Endothelial cell of umbilical vein (primary cell): Measurements from ENCODE around the gene C2orf42. TPM values are rescaled to one million over a fixed set of nuclear protein-coding genes. Genes with fewer than 3 reads are reported as not detected.

Experiments used
- BruUV-seq: library from RNA; stranded (reverse); fragments of 400-500 nt; replicated peaks from 2 replicates; lab custom pipeline; 2021; lab: Mats Ljungman, UMichigan
- CTCF ChIA-PET: fragments of 300-600, 350-600 bp; sonication (Branson Sonifier 250); formaldehyde crosslinking; loops from one replicate; lab custom pipeline; 2021; ENCODE audit warnings: antibody characterized with exemption, inconsistent platforms; lab: Charles Lee
- POLR2A ChIA-PET: fragments of 300-600, 350-600 bp; sonication (Branson Sonifier 250); formaldehyde crosslinking; loops from one replicate; lab custom pipeline; 2021; ENCODE audit warnings: antibody characterized with exemption, inconsistent platforms; lab: Charles Lee
- DNase-seq: peaks from one replicate; pipeline ENCODE4 v3.0.0-alpha.2; 2011; ENCODE audit warnings: low read depth, low spot score
- FAIRE-seq: peaks from 2 replicates; lab custom pipeline; 2011; peaks lifted over from hg19 to GRCh38; lab: Jason Lieb, UNC
- H2AFZ ChIP-seq: 2 replicates; pipeline ENCODE4 v1.6.0; 2012; ENCODE audit warnings: low read depth, low read length, control low read depth, inconsistent platforms
- H3K27ac ChIP-seq: 2 replicates; pipeline ENCODE4 v1.5.1; 2011; ENCODE audit warnings: low read depth, mild to moderate bottlenecking, control low read depth, low read length, moderate library complexity; ENCODE audit not compliant: insufficient read depth
- H3K27me3 ChIP-seq, 2 experiments: 2 replicates each; pipeline versions ENCODE4 v1.6.0 to v1.6.1; 2011; ENCODE audit warnings: low read length in 2 of 2, mixed read lengths in 1 of 2; ENCODE audit not compliant: control insufficient read depth in 2 of 2, insufficient read depth in 2 of 2
- H3K36me3 ChIP-seq, 2 experiments: 2 replicates in 1 of 2; 3 replicates in 1 of 2; pipeline ENCODE4 v1.5.1; 2011; ENCODE audit warnings: low read length in 2 of 2, mild to moderate bottlenecking in 1 of 2, moderate library complexity in 1 of 2; ENCODE audit not compliant: control insufficient read depth in 2 of 2, insufficient read depth in 2 of 2; ENCODE audit errors: extremely low read depth in 1 of 2
- H3K4me1 ChIP-seq: 3 replicates; pipeline ENCODE4 v1.5.1; 2011; ENCODE audit warnings: mild to moderate bottlenecking, low read length; ENCODE audit not compliant: control insufficient read depth, insufficient read depth; ENCODE audit errors: extremely low read depth
- H3K4me2 ChIP-seq: 2 replicates; pipeline ENCODE4 v1.6.1; 2011; ENCODE audit warnings: low read length, control low read depth, mixed read lengths; ENCODE audit not compliant: insufficient read depth
- H3K4me3 ChIP-seq, 3 experiments: fragments of 200-600 bp in 1 of 3; sonication (generic), shearing (Covaris generic) in 1 of 3; replicated peaks in 1 of 3; 2 replicates each; pipeline ENCODE4 v1.5.1; 2011 to 2016; ENCODE audit warnings: control low read depth in 3 of 3, low read length in 3 of 3, mild to moderate bottlenecking in 2 of 3, inconsistent platforms in 1 of 3, low read depth in 1 of 3, moderate library complexity in 1 of 3; ENCODE audit not compliant: insufficient read depth in 1 of 3
- H3K79me2 ChIP-seq: 2 replicates; pipeline ENCODE4 v1.6.0; 2012; ENCODE audit warnings: low read length, inconsistent platforms; ENCODE audit not compliant: control insufficient read depth, insufficient read depth
- H3K9ac ChIP-seq: replicated peaks from 2 replicates; pipeline ENCODE3; 2011; ENCODE audit warnings: low read length, control low read depth; ENCODE audit not compliant: insufficient read depth; ENCODE audit errors: extremely low read depth
- H3K9me1 ChIP-seq: replicated peaks from 3 replicates; pipeline ENCODE4 v1.6.0; 2011; ENCODE audit warnings: mild to moderate bottlenecking, low read length; ENCODE audit not compliant: control insufficient read depth, insufficient read depth; ENCODE audit errors: extremely low read depth
- H3K9me3 ChIP-seq: replicated peaks from 2 replicates; pipeline ENCODE4 v1.5.1; 2012; ENCODE audit warnings: low read length, inconsistent platforms; ENCODE audit not compliant: control insufficient read depth, insufficient read depth
- H4K20me1 ChIP-seq: replicated peaks from 2 replicates; pipeline ENCODE3; 2011; ENCODE audit warnings: mild to moderate bottlenecking, low read length; ENCODE audit not compliant: control insufficient read depth, insufficient read depth; ENCODE audit errors: extremely low read depth
- EZH2 ChIP-seq: IDR thresholded peaks from 2 replicates; pipeline ENCODE4 v1.6.1; 2012; ENCODE audit warnings: borderline replicate concordance, low read depth, mild to moderate bottlenecking, moderate library complexity, low read length, inconsistent platforms; ENCODE audit not compliant: severe bottlenecking
- FOS ChIP-seq: IDR thresholded peaks from 2 replicates; pipeline ENCODE4 v1.6.1; 2011; ENCODE audit warnings: mild to moderate bottlenecking, low read length, moderate library complexity, borderline replicate concordance; ENCODE audit not compliant: insufficient read depth
- GATA2 ChIP-seq: IDR thresholded peaks from 2 replicates; pipeline ENCODE4 v1.7.0; 2011; ENCODE audit warnings: low read depth, mild to moderate bottlenecking, moderate library complexity, mixed read lengths, low read length; ENCODE audit not compliant: insufficient read length, insufficient read depth
- JUN ChIP-seq: IDR thresholded peaks from 2 replicates; pipeline ENCODE4 v1.6.1; 2011; ENCODE audit warnings: borderline replicate concordance, low read depth; ENCODE audit not compliant: insufficient read length, insufficient read depth
- MYC ChIP-seq: IDR thresholded peaks from one replicate; pipeline ENCODE4 v1.6.1; 2011; ENCODE audit warnings: mild to moderate bottlenecking, low read depth, low read length
- POLR2A ChIP-seq: IDR thresholded peaks from 2 replicates; pipeline ENCODE4 v1.6.1; 2012; ENCODE audit warnings: low read depth, mild to moderate bottlenecking, control low read depth, low read length
- POLR2AphosphoS5 ChIP-seq: IDR thresholded peaks from 2 replicates; pipeline ENCODE4 v1.6.1; 2012; ENCODE audit warnings: low read depth, mild to moderate bottlenecking, control low read depth, low read length, moderate library complexity; ENCODE audit not compliant: insufficient read depth
- dilution Hi-C: fragments of 300-500 bp; cut with MboI; formaldehyde crosslinking; loops from one replicate; pipeline ENCODE4 v1.15.0; 2019; ENCODE audit warnings: low sequenced_read_pairs; ENCODE audit not compliant: extremely low pct_ligation_motif_present
- intact Hi-C: fragments of 100-400 bp; cut with micrococcal nuclease; formaldehyde crosslinking; loops from one replicate; pipeline ENCODE4 v1.10.0; 2022
- polyA plus RNA-seq, 4 experiments: library from polyadenylated mRNA; depleted of rRNA in 3 of 4; stranded (reverse) in 3 of 4; unstranded in 1 of 4; fragments of >200 nt; gene quantifications; 2 replicates each; pipeline versions ENCODE4 v1.2.1 to v1.2.3, GENCODE V29; 2011 to 2012; ENCODE audit warnings: missing spikeins in 1 of 4
- total RNA-seq: library from RNA; stranded (reverse); gene quantifications from 2 replicates; pipeline ENCODE4 v1.2.3, GENCODE V29; 2021
- TF ChIP-seq, protein P1 (sequence below), 2 donors: IDR thresholded peaks; 1 replicate in 1 of 2; 2 replicates in 1 of 2; pipeline ENCODE4 v1.5.1; 2011; ENCODE audit warnings: low read length in 2 of 2, mild to moderate bottlenecking in 2 of 2, moderate library complexity in 2 of 2, control low read depth in 1 of 2, inconsistent platforms in 1 of 2, low read depth in 1 of 2; ENCODE audit not compliant: insufficient read depth in 1 of 2; ENCODE audit errors: extremely low read depth in 1 of 2
- TF ChIP-seq, protein P2 (sequence below): IDR thresholded peaks from 2 replicates; pipeline ENCODE4 v1.6.1; 2011; ENCODE audit not compliant: insufficient read depth, insufficient read length

C2orf42 gene
- total and polyA plus RNA-seq, 2 donors (not counting 3 experiments of a cell fraction or from before 2014, with no cell fraction given) = 7.9 to 13.1 TPM

DNA sequence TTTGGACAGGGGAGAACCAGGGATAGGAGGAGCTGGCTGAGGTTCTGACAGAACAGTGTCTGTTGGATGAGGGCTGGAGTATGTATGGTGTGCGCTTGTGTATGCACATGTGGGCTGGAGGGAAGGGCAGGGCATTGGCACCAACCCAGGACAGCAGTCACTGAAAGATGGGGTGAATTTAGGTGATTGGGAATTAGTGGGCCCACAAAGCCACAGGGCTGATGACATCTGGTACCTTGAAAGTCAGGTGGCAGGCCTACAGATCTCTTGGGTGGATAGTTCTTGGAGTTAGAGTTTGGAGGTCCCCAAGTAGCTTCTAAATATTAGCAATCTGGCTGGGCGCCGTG lies 45.7 kb downstream of the C2orf42 start:
- Histone ChIP-seq H3K9me1 (no peaks in the 10 kb centered on the region), H2AFZ (no peak overlapping the region), H3K4me3 (no peak overlapping the region), H3K4me2 (no peak overlapping the region), H3K79me2 (no peaks in the 10 kb centered on the region), H4K20me1 (no peaks in the 10 kb centered on the region), H3K9me3 (no peaks in the 10 kb centered on the region), H3K9ac (no peak overlapping the region), H3K4me1 (peaks cover 14% of the 10 kb centered on the region), H3K27me3 (no peaks in the 10 kb centered on the region), H3K36me3 (no peaks in the 10 kb centered on the region), H3K27ac (no peak overlapping the region)
- TF ChIP-seq POLR2AphosphoS5 (no peak), GATA2 (no peak), POLR2A (no peak), JUN (no peak), FOS (no peak), MYC (no peak), EZH2 (no peak)
- TF ChIP-seq, protein P1, sequence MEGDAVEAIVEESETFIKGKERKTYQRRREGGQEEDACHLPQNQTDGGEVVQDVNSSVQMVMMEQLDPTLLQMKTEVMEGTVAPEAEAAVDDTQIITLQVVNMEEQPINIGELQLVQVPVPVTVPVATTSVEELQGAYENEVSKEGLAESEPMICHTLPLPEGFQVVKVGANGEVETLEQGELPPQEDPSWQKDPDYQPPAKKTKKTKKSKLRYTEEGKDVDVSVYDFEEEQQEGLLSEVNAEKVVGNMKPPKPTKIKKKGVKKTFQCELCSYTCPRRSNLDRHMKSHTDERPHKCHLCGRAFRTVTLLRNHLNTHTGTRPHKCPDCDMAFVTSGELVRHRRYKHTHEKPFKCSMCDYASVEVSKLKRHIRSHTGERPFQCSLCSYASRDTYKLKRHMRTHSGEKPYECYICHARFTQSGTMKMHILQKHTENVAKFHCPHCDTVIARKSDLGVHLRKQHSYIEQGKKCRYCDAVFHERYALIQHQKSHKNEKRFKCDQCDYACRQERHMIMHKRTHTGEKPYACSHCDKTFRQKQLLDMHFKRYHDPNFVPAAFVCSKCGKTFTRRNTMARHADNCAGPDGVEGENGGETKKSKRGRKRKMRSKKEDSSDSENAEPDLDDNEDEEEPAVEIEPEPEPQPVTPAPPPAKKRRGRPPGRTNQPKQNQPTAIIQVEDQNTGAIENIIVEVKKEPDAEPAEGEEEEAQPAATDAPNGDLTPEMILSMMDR (IDR thresholded peaks at IDR 0.05; ENCODE audit: extremely low read depth in 1 of 2, insufficient read depth in 1 of 2, low read depth in 1 of 2, low read length in 2 of 2) = no peak
- TF ChIP-seq, protein P2, sequence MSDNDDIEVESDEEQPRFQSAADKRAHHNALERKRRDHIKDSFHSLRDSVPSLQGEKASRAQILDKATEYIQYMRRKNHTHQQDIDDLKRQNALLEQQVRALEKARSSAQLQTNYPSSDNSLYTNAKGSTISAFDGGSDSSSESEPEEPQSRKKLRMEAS = no peak
- intact Hi-C loops = no loop called here
- FAIRE-seq (no peak), DNase-seq (no peak)
- ChIA-PET POLR2A (no interaction called here), CTCF (interaction anchor here (1.1 to 3.6 kb wide), 4 partner anchors 74 to 420 kb away, joined by 3 to 18 read pairs (median 11); partner anchors contain the start of gene MXD1)
- dilution Hi-C loops = no loop called here
- no TSS peak for BruUV-seq
